HepG2 (cell line): Measurements from ENCODE around the gene NFYB. TPM values are rescaled to one million over a fixed set of nuclear protein-coding genes. Genes with fewer than 3 reads are reported as not detected.

Source experiments
- ATAC-seq: fragments of 200-7000 bp; cut with Tn5 transposase; 3 replicates; pipeline ENCODE4 v1.9.1; 2020; ENCODE audit warnings: mild to moderate bottlenecking, moderate library complexity
- BruUV-seq: library from RNA; stranded (reverse); fragments of 400-500 nt; replicated peaks from 2 replicates; lab custom pipeline; 2021; lab: Mats Ljungman, UMichigan
- CTCF ChIA-PET: fragments of 300-600 bp; formaldehyde crosslinking; extraction: SDS; loops from one replicate; lab custom pipeline; 2021; ENCODE audit warnings: low total read pairs, inconsistent platforms, low intra/inter-chr PET ratio; lab: Yijun Ruan, JAX
- POLR2A ChIA-PET: fragments of 350-600 bp; sonication (Branson Sonifier 250); formaldehyde crosslinking; loops from one replicate; lab custom pipeline; 2020; ENCODE audit warnings: antibody characterized with exemption, inconsistent platforms; lab: Yijun Ruan, JAX
- DNase-seq: peaks from one replicate; pipeline ENCODE4 v3.0.0-alpha.2; 2015; ENCODE audit warnings: low spot score
- FAIRE-seq: peaks from 3 replicates; lab custom pipeline; 2011; peaks lifted over from hg19 to GRCh38; lab: Jason Lieb, UNC
- H2AFZ ChIP-seq: one replicate; pipeline ENCODE4 v1.6.1; 2011; ENCODE audit warnings: low read length, inconsistent platforms
- H3K27ac ChIP-seq: fragments of 300-600 bp; 3 replicates; pipeline ENCODE4 v1.8.0; 2011; ENCODE audit warnings: mixed run types, mild to moderate bottlenecking, mixed read lengths, low read length, inconsistent platforms; ENCODE audit not compliant: insufficient read depth; ENCODE audit errors: extremely low read length
- H3K27me3 ChIP-seq, 2 experiments: fragments of 200-600 bp in 1 of 2; 2 replicates in 1 of 2; 3 replicates in 1 of 2; pipeline versions ENCODE4 v1.6.0 to v1.8.0; 2011; ENCODE audit warnings: low read length in 2 of 2, mild to moderate bottlenecking in 2 of 2, moderate library complexity in 2 of 2, inconsistent platforms in 1 of 2; ENCODE audit not compliant: insufficient read depth in 2 of 2, control insufficient read depth in 1 of 2
- H3K36me3 ChIP-seq, 2 experiments: fragments of 200-600 bp in 1 of 2; replicated peaks in 1 of 2; 2 replicates in 1 of 2; 3 replicates in 1 of 2; pipeline versions ENCODE4 v1.5.1 to v1.8.0; 2011; ENCODE audit warnings: low read length in 2 of 2, inconsistent platforms in 1 of 2; ENCODE audit not compliant: insufficient read depth in 2 of 2, control insufficient read depth in 1 of 2
- H3K4me1 ChIP-seq: 2 replicates; pipeline ENCODE4 v1.5.1; 2012; ENCODE audit warnings: low read length, inconsistent platforms; ENCODE audit not compliant: insufficient read depth
- H3K4me2 ChIP-seq: 2 replicates; pipeline ENCODE4 v1.6.0; 2011; ENCODE audit warnings: low read depth, low read length, inconsistent platforms
- H3K4me3 ChIP-seq, 3 experiments: fragments of 200-600 bp in 1 of 3; sonication (generic), shearing (Covaris generic) in 1 of 3; replicated peaks in 1 of 3; 2 replicates each; pipeline ENCODE4 v1.5.1; 2011 to 2016; ENCODE audit warnings: low read length in 3 of 3, inconsistent platforms in 2 of 3, low read depth in 2 of 3, mild to moderate bottlenecking in 2 of 3, control low read depth in 1 of 3, mixed read lengths in 1 of 3; ENCODE audit not compliant: insufficient read depth in 1 of 3
- H3K79me2 ChIP-seq: one replicate; pipeline ENCODE4 v1.6.1; 2011; ENCODE audit warnings: low read length, inconsistent platforms; ENCODE audit not compliant: insufficient read depth
- H3K9ac ChIP-seq: 2 replicates; pipeline ENCODE4 v1.6.0; 2011; ENCODE audit warnings: mild to moderate bottlenecking, low read depth, low read length, inconsistent platforms; ENCODE audit not compliant: insufficient read depth
- H3K9me3 ChIP-seq: 2 replicates; pipeline ENCODE4 v1.5.1; 2012; ENCODE audit warnings: mild to moderate bottlenecking, low read length
- H4K20me1 ChIP-seq: 2 replicates; pipeline ENCODE4 v1.6.0; 2011; ENCODE audit warnings: inconsistent platforms, mild to moderate bottlenecking, low read length, moderate library complexity; ENCODE audit not compliant: insufficient read depth
- CTCF ChIP-seq: sonication (generic); formaldehyde crosslinking; IDR thresholded peaks from 2 replicates; pipeline ENCODE4 v1.5.0; 2020; ENCODE audit warnings: mild to moderate bottlenecking, missing genetic modification reagents, moderate library complexity
- FOSL2 ChIP-seq: sonication (generic); formaldehyde crosslinking; IDR thresholded peaks from 2 replicates; pipeline ENCODE4 v1.4.0; 2020; ENCODE audit warnings: missing genetic modification reagents
- NCOA5 ChIP-seq: sonication (generic); formaldehyde crosslinking; IDR thresholded peaks from 2 replicates; pipeline ENCODE4 v1.4.0; 2020; ENCODE audit warnings: missing genetic modification reagents
- STAG1 ChIP-seq: sonication (generic); formaldehyde crosslinking; IDR thresholded peaks from 2 replicates; pipeline ENCODE4 v1.4.0; 2020; ENCODE audit warnings: missing genetic modification reagents
- WGBS: methylation state at CpG from one replicate; pipeline ENCODE4 v1.1.6; 2017; ENCODE audit warnings: low lambda C conversion rate; 5-methylcytosine and 5-hydroxymethylcytosine counted together
- in situ Hi-C: cut with HindIII; loops from 2 replicates; pipeline ENCODE4 v1.10.0; 2017; ENCODE audit warnings: low pct_unique_long_range_greater_than_20kb; ENCODE audit not compliant: extremely low pct_ligation_motif_present
- intact Hi-C: fragments of 100-400 bp; cut with micrococcal nuclease; formaldehyde crosslinking; loops from one replicate; pipeline ENCODE4 v1.10.0; 2022; ENCODE audit not compliant: unreplicated experiment
- polyA plus RNA-seq, 8 experiments: library from polyadenylated mRNA; depleted of rRNA in 3 of 8; stranded (reverse) in 7 of 8; unstranded in 1 of 8; fragments of >200 nt; fragmentation: Illumina TruSeq in 4 of 8; extraction: Trizol in 4 of 8; gene quantifications; 2 replicates each; pipeline versions ENCODE4 v1.2.1 to v1.2.3, GENCODE V29; 2011 to 2016; ENCODE audit warnings: low read depth in 4 of 8, missing spikeins in 1 of 8, mixed read lengths in 1 of 8; ENCODE audit not compliant: insufficient read depth in 1 of 8
- total RNA-seq, 5 experiments: library from RNA; depleted of rRNA; stranded (reverse); fragments of >200 nt; fragmentation: Illumina TruSeq; extraction: Trizol; gene quantifications; 2 replicates each; pipeline ENCODE4 v1.2.3, GENCODE V29; 2016; ENCODE audit warnings: low read depth in 1 of 5
- TF ChIP-seq, protein P1 (sequence below): IDR thresholded peaks from 2 replicates; pipeline ENCODE4 v1.6.1; 2018; ENCODE audit warnings: missing genetic modification reagents, mild to moderate bottlenecking, missing compliant biosample characterization
- TF ChIP-seq, protein P2 (sequence below): sonication (generic); formaldehyde crosslinking; IDR thresholded peaks from 2 replicates; pipeline ENCODE4 v1.9.0; 2021; ENCODE audit warnings: mild to moderate bottlenecking, missing genetic modification reagents

The NFYB gene
- total and polyA plus RNA-seq, 2 of the 13 experiments (the other 11 are each of a cell fraction or from before 2014, with no cell fraction given), result 18.7 to 36.6 TPM

DNA sequence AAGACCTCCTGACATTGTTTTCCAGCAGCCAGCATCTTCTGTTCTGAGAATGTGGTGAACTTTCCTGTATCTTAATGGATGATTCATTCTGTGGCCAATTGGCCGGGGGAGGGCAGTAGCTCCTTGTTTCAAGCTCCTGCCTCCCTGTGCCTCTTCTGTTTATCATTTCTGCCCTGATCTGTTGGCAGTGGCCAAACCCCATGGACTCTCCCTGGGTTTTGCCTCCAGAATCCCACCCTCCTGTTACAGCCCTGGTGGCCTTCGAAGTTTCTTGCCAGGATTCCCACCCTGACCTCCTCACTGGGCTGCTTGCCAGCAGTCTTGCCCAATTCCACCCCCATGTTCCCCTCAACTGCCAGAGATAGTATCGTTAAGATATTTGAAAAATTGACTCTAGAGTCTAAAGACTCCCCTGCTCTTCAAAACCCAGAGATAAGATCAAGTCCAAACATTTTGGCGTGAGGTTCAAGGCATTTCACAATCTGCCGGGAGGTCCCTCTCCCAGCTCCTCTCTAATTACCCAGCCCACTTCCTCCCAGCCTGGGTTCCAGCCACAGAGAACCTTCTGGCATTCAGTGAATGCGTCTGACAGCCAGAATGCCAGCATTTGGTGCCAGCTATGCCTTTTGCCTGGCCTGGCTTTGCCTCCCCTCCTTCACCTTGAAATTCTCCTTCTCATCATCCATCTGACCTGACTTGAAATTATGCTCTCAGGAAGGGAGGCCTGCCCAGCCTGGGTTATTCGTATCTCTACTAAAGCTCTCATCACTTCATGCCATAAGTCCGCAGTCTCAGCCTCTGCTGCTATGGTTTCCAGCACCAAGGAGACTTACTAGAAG, 39.9 kb upstream of the NFYB start:
- ChIA-PET POLR2A (no interaction called here), CTCF (no interaction called here)
- Histone ChIP-seq H4K20me1 (no peaks in the 10 kb centered on the region), H3K4me2 (no peak overlapping the region), H3K9me3 (no peaks in the 10 kb centered on the region), H3K9ac (no peak overlapping the region), H2AFZ (no peak overlapping the region), H3K27me3 (no peaks in the 10 kb centered on the region), H3K4me1 (peaks cover 8% of the 10 kb centered on the region; the same call in 1 of the 2 replicates), H3K79me2 (no peaks in the 10 kb centered on the region), H3K4me3 (no peak overlapping the region), H3K36me3 (no peaks in the 10 kb centered on the region), H3K27ac (no peak overlapping the region)
- FAIRE-seq (peak; percentile 18), DNase-seq (peak; percentile 8), ATAC-seq (peak; percentile 71)
- WGBS, result 27% methylated on average over 7 of the region's 8 CpGs
- BruUV-seq, result no TSS peak
- in situ Hi-C loops (no loop called here), intact Hi-C loops (no loop called here)
- TF ChIP-seq STAG1 (CRISPR knock-in tag) (peak; percentile 19; the same call in 1 of the 2 replicates), FOSL2 (peak; percentile 66), NCOA5 (CRISPR knock-in tag) (no peak), CTCF (CRISPR knock-in tag) (peak; percentile 36; the same call in 1 of the 2 replicates)
- TF ChIP-seq, protein P1, sequence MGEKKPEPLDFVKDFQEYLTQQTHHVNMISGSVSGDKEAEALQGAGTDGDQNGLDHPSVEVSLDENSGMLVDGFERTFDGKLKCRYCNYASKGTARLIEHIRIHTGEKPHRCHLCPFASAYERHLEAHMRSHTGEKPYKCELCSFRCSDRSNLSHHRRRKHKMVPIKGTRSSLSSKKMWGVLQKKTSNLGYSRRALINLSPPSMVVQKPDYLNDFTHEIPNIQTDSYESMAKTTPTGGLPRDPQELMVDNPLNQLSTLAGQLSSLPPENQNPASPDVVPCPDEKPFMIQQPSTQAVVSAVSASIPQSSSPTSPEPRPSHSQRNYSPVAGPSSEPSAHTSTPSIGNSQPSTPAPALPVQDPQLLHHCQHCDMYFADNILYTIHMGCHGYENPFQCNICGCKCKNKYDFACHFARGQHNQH (CRISPR knock-in tag), result no peak
- TF ChIP-seq, protein P2, sequence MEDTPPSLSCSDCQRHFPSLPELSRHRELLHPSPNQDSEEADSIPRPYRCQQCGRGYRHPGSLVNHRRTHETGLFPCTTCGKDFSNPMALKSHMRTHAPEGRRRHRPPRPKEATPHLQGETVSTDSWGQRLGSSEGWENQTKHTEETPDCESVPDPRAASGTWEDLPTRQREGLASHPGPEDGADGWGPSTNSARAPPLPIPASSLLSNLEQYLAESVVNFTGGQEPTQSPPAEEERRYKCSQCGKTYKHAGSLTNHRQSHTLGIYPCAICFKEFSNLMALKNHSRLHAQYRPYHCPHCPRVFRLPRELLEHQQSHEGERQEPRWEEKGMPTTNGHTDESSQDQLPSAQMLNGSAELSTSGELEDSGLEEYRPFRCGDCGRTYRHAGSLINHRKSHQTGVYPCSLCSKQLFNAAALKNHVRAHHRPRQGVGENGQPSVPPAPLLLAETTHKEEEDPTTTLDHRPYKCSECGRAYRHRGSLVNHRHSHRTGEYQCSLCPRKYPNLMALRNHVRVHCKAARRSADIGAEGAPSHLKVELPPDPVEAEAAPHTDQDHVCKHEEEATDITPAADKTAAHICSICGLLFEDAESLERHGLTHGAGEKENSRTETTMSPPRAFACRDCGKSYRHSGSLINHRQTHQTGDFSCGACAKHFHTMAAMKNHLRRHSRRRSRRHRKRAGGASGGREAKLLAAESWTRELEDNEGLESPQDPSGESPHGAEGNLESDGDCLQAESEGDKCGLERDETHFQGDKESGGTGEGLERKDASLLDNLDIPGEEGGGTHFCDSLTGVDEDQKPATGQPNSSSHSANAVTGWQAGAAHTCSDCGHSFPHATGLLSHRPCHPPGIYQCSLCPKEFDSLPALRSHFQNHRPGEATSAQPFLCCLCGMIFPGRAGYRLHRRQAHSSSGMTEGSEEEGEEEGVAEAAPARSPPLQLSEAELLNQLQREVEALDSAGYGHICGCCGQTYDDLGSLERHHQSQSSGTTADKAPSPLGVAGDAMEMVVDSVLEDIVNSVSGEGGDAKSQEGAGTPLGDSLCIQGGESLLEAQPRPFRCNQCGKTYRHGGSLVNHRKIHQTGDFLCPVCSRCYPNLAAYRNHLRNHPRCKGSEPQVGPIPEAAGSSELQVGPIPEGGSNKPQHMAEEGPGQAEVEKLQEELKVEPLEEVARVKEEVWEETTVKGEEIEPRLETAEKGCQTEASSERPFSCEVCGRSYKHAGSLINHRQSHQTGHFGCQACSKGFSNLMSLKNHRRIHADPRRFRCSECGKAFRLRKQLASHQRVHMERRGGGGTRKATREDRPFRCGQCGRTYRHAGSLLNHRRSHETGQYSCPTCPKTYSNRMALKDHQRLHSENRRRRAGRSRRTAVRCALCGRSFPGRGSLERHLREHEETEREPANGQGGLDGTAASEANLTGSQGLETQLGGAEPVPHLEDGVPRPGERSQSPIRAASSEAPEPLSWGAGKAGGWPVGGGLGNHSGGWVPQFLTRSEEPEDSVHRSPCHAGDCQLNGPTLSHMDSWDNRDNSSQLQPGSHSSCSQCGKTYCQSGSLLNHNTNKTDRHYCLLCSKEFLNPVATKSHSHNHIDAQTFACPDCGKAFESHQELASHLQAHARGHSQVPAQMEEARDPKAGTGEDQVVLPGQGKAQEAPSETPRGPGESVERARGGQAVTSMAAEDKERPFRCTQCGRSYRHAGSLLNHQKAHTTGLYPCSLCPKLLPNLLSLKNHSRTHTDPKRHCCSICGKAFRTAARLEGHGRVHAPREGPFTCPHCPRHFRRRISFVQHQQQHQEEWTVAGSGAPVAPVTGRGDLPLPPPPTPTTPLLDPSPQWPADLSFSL (CRISPR knock-in tag), result no peak
